ENCODE measurements around the gene RAD51B. TPM values are rescaled to one million over a fixed set of nuclear protein-coding genes. Genes with fewer than 3 reads are reported as not detected.
A peak's percentile ranks its signal among the peaks of the same experiment; 100 is the strongest.

Gene RAD51B
- total RNA-seq (2021; ENCODE audit: unreplicated experiment), result 8.5 TPM
- 3.5 TPM for polyA plus RNA-seq (2012; ENCODE audit: insufficient read length)
- Bru-seq, nascent RNA, result percentile 50 among the genes with signal in this experiment
- BruChase-seq, experiment 1, labeled RNA remaining after a 2-hour chase, result percentile 55 among the genes with signal in this experiment
- percentile 49 among the genes with signal in this experiment for BruChase-seq, experiment 2, labeled RNA remaining after a 6-hour chase
- long read RNA-seq, partial matches to known transcripts, result 0 of 2 reads
- long read RNA-seq, other reads (novel, unspliced or antisense), result 2 of 2 reads

GRCh38 chr14:67819563-67820421 is at the start of gene RAD51B:
TSS of gene RAD51B (plus strand) at chr14:67819779.
- in situ Hi-C loops (cut with HindIII; ENCODE audit: low pct_unique_long_range_greater_than_20kb, low sequenced_read_pairs), result no loop called here
- peak; percentile 86 for ATAC-seq
- no peaks in the 10 kb centered on the region for H3K27me3 ChIP-seq (ENCODE audit: control insufficient read depth, insufficient read depth, low read length)
- H3K4me3 ChIP-seq (ENCODE audit: low read depth in 2 of 2, low read length in 2 of 2), result peak within 1 kb of the TSS; percentile 91 to 94
- H3K4me1 ChIP-seq (ENCODE audit: control insufficient read depth, insufficient read depth, low read length), result peaks cover 6% of the 10 kb centered on the region; the same call in 1 of the 2 replicates
- H3K27ac ChIP-seq (ENCODE audit: low read length), result peak within 1 kb of the TSS; percentile 85
- ChIA-PET POLR2A (no interaction called here), CTCF (no interaction called here)
- no peak for TF ChIP-seq REST (IDR thresholded peaks at IDR 0.05; ENCODE audit: insufficient read depth in 1 of 2, low read depth in 2 of 2, low read length in 1 of 2)
- no peak for TF ChIP-seq TCF7L2 (IDR thresholded peaks at IDR 0.05; ENCODE audit: low read depth, low read length)
- no peak for TF ChIP-seq CTCF (IDR thresholded peaks at IDR 0.05)
- TF ChIP-seq SIN3A (IDR thresholded peaks at IDR 0.05; ENCODE audit: borderline replicate concordance, insufficient read depth, low read depth, low read length), result 0 out of 2 replicates have a peak, but pooled peaks have one; percentile 54
- no peaks in the 10 kb centered on the region for H3K9me3 ChIP-seq (ENCODE audit: control insufficient read depth, insufficient read depth, low read depth, low read length)
- BruUV-seq (replicated peaks), result TSS peak; percentile 85
- peaks cover 4% of the 10 kb centered on the region; the same call in 1 of the 2 replicates for H3K36me3 ChIP-seq (ENCODE audit: control insufficient read depth, insufficient read depth, low read length)
- peak; percentile 75 for DNase-seq (ENCODE audit: low read depth, low spot score)
- intact Hi-C loops (cut with micrococcal nuclease; ENCODE audit: unreplicated experiment), result no loop called here

DNA sequence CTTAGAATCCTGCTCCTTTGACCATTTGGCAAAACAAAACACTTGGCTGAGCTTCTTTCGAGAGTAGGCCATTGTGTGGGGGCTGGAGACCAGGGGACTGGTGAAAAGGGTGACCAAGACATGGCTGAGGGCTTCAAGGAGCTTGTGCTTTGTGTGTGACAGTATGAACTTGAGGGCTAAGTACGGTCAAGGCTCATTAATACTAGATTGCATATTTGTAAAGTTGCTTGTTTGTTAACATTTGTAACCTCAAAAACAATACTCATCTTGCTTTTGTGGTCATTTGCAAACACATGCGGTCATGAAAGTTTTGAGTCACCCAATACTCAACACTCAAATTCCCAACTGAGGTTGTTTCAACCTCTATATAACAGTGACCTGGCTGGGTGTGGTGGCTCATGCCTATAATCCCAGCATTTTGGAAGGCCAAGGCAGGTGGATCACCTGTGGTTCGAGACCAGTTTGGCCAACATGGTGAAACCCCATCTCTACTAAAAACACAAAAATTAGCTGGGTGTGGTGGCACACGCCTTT is 45.7 kb upstream of the RAD51B start:
- H3K27ac ChIP-seq (ENCODE audit: low read length), result no peak overlapping the region
- H3K9me3 ChIP-seq (ENCODE audit: control insufficient read depth, insufficient read depth, low read depth, low read length), result no peaks in the 10 kb centered on the region
- no peak for TF ChIP-seq TCF7L2 (IDR thresholded peaks at IDR 0.05; ENCODE audit: low read depth, low read length)
- no peak for TF ChIP-seq SIN3A (IDR thresholded peaks at IDR 0.05; ENCODE audit: borderline replicate concordance, insufficient read depth, low read depth, low read length)
- TF ChIP-seq REST (IDR thresholded peaks at IDR 0.05; ENCODE audit: insufficient read depth in 1 of 2, low read depth in 2 of 2, low read length in 1 of 2), result no peak
- no peak for TF ChIP-seq POLR2AphosphoS5 (IDR thresholded peaks at IDR 0.05; ENCODE audit: low read depth, low read length)
- TF ChIP-seq CTCF (IDR thresholded peaks at IDR 0.05), result no peak
- no TSS peak for BruUV-seq (replicated peaks)
- no peaks in the 10 kb centered on the region for H3K27me3 ChIP-seq (ENCODE audit: control insufficient read depth, insufficient read depth, low read length)
- 0 out of 2 replicates have a peak, but pooled peaks cover 2% of the 10 kb centered on the region for H3K36me3 ChIP-seq (ENCODE audit: control insufficient read depth, insufficient read depth, low read length)
- no peaks in the 10 kb centered on the region for H3K4me1 ChIP-seq (ENCODE audit: control insufficient read depth, insufficient read depth, low read length)
- POLR2A ChIA-PET, result no interaction called here
- no peak overlapping the region for H3K4me3 ChIP-seq (ENCODE audit: low read depth in 2 of 2, low read length in 2 of 2)
- ATAC-seq (no peak), DNase-seq (ENCODE audit: low read depth, low spot score) (peak; percentile 2)
- intact Hi-C loops (cut with micrococcal nuclease; ENCODE audit: unreplicated experiment) (no loop called here), in situ Hi-C loops (cut with HindIII; ENCODE audit: low pct_unique_long_range_greater_than_20kb, low sequenced_read_pairs) (no loop called here)
- CTCF ChIA-PET, result no interaction called here
